Stimulated activated CD8-positive, alpha-beta memory T cell treated with anti-CD3 and anti-CD28 coated beads, Interleukin-7, amount 100 ng/mL, for 4 hours (primary cell): Measurements from ENCODE around the gene PASD1.
"Not testable (repeated sequence)": the region's sequence is repeated elsewhere in the genome, so short reads cannot be mapped to it uniquely, and the experiment has no call there.

Experiments used
- DNase-seq, 2 donors: peaks; one replicate each; pipeline ENCODE4 v3.0.0-alpha.2; 2020; ENCODE audit warnings: low read depth in 2 of 2

The PASD1 gene

DNA sequence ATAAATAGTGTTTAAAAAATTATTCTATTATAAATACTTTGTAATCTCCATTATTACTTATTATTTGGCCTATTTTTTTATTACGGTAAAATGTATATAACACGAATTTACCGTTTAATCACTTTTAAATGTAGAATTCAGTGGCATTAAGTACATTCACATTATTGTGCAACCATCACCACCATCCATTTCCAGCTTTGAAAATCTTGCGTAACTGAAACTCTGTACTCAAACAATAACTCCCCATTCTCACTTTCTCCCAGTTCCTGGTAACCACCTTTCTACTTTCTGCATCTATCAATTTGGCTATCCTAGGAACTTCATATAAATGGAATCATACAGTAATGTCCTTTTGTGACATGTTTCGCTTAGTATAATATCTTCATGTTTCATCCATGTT lies 45.7 kb downstream of the PASD1 start:
- DNase-seq, result no peak

DNA sequence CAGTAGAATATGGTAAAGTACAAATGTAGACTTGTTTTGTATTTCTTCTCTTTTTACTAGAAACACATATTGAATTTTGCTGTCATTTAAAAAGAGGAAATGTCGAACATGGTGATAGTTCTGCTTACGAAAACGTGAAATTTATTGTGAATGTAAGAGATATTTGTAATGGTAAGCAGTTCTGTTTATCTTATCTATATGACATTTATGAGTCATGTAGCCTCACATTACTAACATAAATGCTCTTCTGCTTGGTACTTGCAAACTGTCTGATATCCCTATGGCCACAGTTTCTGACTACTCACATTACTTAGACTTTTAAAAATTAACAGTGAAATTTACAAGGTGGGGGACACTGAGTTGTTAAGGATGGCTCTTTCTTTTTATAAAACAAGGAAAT lies 57.9 kb downstream of the PASD1 start:
- DNase-seq, result no peak

GRCh38 chrX:151624677-151625076 lies 61.2 kb downstream of the PASD1 start:
- no peak for DNase-seq

GRCh38 chrX:151631822-151632221 lies 68.3 kb downstream of the PASD1 start:
- DNase-seq, result no peak

DNA sequence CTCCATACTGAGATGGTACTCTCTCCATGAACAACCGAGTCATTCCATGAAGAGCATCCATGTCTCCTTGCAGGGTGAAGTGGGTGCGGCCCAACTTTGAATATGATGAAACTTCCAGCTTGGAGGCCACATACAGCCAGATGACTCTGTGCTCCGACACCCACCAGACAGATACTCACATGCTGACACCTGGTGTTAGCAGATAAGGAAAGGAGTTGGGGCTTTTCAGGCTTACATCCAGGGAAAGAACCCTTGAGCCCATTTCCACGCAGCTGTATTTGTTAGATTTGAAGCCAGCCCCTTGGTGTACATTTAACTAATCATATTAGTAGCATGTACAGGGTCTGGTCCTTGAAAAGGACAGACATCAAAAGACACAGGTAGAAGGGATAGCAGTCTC lies 69.7 kb downstream of the PASD1 start:
- no peak for DNase-seq

GRCh38 chrX:151634937-151635336 lies 71.5 kb downstream of the PASD1 start:
- DNase-seq, result no peak

DNA sequence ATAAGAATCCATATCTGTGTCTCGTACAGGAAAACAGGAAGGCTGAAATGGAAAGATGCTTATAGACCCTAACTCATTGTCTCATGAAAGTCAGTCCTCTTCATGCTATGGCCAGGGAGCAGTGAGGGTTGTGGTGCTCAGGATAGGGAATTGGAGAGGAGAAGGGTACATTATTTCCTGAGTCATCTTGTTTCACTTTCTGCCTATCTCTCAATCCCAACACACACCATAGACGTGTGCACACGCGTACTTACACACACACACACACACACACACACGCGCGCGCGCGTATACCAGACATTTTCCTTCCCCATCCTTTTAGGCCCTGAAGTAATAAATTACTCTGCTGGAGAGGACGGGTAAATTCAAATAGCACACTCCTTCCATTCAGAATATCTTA lies 78.1 kb downstream of the PASD1 start:
- DNase-seq, result no peak

DNA sequence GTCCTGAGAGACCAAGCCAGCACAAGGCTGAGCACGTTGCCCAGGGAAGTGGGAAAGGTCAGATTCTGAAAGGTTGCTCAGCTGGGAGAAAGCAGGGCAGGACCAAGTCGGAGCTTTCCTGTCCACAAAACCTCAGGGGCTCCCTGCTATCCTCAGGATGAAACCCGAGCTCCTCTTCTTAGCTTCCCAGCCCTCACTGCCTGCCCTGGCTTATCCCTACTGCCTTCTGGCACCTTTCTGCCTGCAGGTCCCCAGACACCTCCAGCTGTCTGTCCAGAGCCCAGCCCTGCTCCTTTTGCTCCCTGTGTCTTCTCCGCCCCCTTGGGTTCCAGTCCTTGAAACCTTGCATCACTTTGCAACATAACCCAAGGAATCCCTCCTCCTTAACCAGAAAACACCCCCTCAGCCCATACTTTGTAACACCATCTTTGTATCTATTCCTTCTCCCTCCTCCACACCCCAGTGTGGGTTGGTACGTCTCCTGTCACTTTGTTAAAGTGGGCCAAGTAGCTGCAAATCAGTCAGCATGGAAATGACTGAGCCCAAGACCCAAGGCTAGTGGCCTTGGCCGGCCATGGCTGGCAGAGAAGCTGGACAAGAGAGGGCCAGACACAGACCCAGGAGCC lies 111.8 kb downstream of the PASD1 start:
- DNase-seq, result no peak

GRCh38 chrX:151676196-151676595 lies 112.7 kb downstream of the PASD1 start:
- DNase-seq, result no peak

GRCh38 chrX:151679798-151680402 lies 116.4 kb downstream of the PASD1 start:
- DNase-seq, result no peak

DNA sequence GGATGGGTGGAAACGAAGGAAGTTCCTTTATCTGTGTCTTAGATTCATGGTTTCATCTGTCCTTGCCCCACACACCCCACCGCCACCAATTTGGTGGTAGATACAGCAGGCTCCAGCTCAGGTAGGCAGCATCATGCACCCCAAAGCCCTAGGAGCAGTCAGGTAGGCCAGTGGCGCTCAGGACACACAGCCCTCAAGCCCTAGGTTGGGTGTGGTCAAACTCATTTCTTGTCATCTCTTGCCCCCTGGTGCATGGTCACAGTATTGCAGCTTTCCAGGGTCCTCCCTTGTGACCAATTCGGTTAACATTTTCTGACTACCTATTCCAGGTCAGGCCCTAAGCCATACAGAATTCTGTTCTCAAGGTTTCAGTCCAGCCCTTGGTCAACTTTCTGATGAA lies 117.3 kb downstream of the PASD1 start:
- peak; percentile 5 to 16 for DNase-seq

- DNase-seq, result no peak
Observed at GRCh38 chrX:151687635-151688034, 124.2 kb downstream of the PASD1 start.

DNA sequence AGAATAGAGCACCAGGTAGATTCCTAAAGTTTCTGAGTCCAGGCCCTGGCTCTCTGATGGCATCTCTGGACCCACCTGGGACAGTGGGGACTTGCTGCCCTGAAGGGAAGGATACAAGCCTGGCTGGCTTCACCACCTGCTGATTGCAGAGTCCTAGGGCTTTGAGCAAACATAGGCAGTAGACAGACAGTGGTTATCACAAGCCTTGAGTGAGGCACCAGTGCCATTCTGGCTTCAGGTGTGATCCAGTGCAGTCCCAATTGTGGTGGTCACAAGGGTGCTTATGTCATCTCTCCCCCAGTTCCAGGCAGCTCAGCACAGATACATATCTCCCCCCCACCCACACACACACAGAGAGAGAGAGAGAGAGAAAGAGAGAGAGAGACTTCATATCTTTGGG lies 125.2 kb downstream of the PASD1 start:
- no peak for DNase-seq

GRCh38 chrX:151692825-151693224 lies 129.3 kb downstream of the PASD1 start:
- DNase-seq, result no peak

DNA sequence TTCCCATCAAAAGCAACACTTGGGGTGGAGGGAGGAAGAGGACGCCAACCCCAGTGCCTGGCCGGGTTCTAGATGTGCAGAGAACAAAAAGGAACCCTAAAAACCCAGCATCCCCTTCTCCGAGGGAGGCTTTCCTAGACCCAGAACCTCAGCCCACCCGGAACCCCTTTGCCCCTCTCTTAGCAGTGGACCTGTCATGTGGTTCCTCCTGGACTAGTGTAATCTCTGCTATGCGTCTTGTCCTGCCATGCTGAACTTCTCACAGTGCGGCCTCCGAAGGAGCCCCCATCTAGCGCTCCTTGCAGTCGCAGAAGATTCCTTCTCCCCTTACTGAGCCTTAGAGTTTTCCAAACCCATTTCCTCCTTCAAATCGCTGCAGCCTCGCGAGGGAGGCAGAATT lies 130.6 kb downstream of the PASD1 start:
- DNase-seq, result no peak

- no peak for DNase-seq
Observed at GRCh38 chrX:151694661-151695582, 131.4 kb downstream of the PASD1 start, which contains the start of gene PRRG3. TSS of gene PRRG3 (plus strand) at chrX:151695458. CDS start at chrX:151698815, 3,357 bp downstream.

GRCh38 chrX:151695583-151696340 lies 132.3 kb downstream of the PASD1 start:
- no peak for DNase-seq

- not testable (repeated sequence) for DNase-seq
Observed at GRCh38 chrX:151697082-151697481, 133.6 kb downstream of the PASD1 start.

DNA sequence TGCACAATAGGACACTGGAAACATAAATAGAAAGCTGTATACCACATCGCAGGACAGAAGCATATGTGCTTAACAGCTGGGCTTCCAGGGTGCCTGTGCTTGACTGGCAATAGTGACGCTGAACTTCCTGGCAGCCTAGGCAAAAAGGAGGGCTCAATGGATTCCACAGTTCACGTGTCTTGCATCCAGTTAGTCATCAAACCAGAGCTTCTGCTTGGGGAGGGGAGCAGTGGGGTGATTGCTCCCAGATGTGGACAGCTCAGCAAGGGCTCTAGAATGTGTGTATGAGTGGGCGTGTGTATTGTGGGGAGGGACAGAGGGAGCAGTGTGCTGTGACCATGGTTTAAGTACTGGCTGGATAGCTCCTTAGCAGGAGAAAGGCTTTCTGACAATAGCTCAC lies 134.0 kb downstream of the PASD1 start:
- no peak for DNase-seq

GRCh38 chrX:151698485-151698884 lies 135.0 kb downstream of the PASD1 start:
- no peak for DNase-seq

DNA sequence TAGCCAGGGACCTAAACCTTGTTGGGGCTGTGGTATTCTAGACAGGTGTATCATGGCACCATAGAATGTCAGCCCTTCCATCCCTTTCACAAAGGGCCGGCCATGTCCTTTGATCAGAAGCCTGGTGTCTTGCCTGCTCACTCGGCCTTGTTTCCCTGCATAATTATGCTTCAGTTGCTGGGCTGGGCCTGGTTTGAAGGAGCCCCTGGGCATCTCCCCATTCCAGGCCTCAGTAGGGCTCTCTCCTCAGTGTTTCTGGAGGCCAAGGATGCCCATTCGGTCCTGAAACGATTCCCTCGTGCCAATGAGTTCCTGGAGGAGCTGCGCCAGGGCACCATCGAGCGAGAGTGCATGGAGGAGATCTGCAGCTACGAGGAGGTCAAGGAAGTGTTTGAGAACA lies 136.3 kb downstream of the PASD1 start:
- no peak for DNase-seq

GRCh38 chrX:151700581-151700980 lies 137.1 kb downstream of the PASD1 start:
- no peak for DNase-seq
